NCI-H748 (cell line): ENCODE results near the gene ISG20L2.
A peak's percentile ranks its signal among the peaks of the same experiment; 100 is the strongest.
"Not testable (repeated sequence)": the region's sequence is repeated elsewhere in the genome, so short reads cannot be mapped to it uniquely, and the experiment has no call there.

Experiments used
- DNase-seq: peaks from one replicate; lab custom pipeline; 2025; ENCODE audit not compliant: unreplicated experiment; lab: John Stamatoyannopoulos, UW

ISG20L2 gene

GRCh38 chr1:156728599-156729462 is at the start of gene ISG20L2:
TSS of gene ISG20L2 (minus strand) at chr1:156728766. CDS start at chr1:156727652, 1,114 bp downstream.
- DNase-seq: peak; percentile 98

- DNase-seq: no peak
Observed at GRCh38 chr1:156777573-156777972, 49.0 kb upstream of the ISG20L2 start.

- no peak for DNase-seq
Observed at GRCh38 chr1:156776942-156777341, 48.4 kb upstream of the ISG20L2 start.

- DNase-seq: no peak
Observed at GRCh38 chr1:156775799-156776198, 47.2 kb upstream of the ISG20L2 start.

- no peak for DNase-seq
Observed at GRCh38 chr1:156773607-156774006, 45.0 kb upstream of the ISG20L2 start.

- DNase-seq: no peak
Observed at GRCh38 chr1:156772728-156773497, 44.3 kb upstream of the ISG20L2 start.

GRCh38 chr1:156772222-156772621 is 43.7 kb upstream of the ISG20L2 start:
- no peak for DNase-seq

GRCh38 chr1:156768610-156769295 is 40.2 kb upstream of the ISG20L2 start:
- DNase-seq: no peak

- peak; percentile 61 for DNase-seq
Observed at GRCh38 chr1:156767879-156768604, 39.5 kb upstream of the ISG20L2 start.

GRCh38 chr1:156767101-156767878 is 38.7 kb upstream of the ISG20L2 start, which contains the start of gene PRCC:
TSS of gene PRCC (plus strand) at chr1:156767535. CDS start at chr1:156767772, 237 bp downstream.
- peak; percentile 100 for DNase-seq

- peak; percentile 58 for DNase-seq
Observed at GRCh38 chr1:156766298-156767100, 37.9 kb upstream of the ISG20L2 start.

- DNase-seq: no peak
Observed at GRCh38 chr1:156765666-156766065, 37.1 kb upstream of the ISG20L2 start.

- DNase-seq: not testable (repeated sequence)
Observed at GRCh38 chr1:156765136-156765535, 36.6 kb upstream of the ISG20L2 start.

- no peak for DNase-seq
Observed at GRCh38 chr1:156760796-156761104, 32.2 kb upstream of the ISG20L2 start.

GRCh38 chr1:156760092-156760795 is 31.7 kb upstream of the ISG20L2 start:
- DNase-seq: no peak

- DNase-seq: not testable (repeated sequence)
Observed at GRCh38 chr1:156757572-156758253, 29.1 kb upstream of the ISG20L2 start.

GRCh38 chr1:156756355-156756754 is 27.8 kb upstream of the ISG20L2 start:
- DNase-seq: no peak

GRCh38 chr1:156755527-156755950 is 27.0 kb upstream of the ISG20L2 start:
- no peak for DNase-seq
